GM23338 (cell line): ENCODE data around the gene APOL2. TPM values are rescaled to one million over a fixed set of nuclear protein-coding genes. Genes with fewer than 3 reads are reported as not detected.

Experiments
- ATAC-seq: fragments of 200-7000 bp; cut with Tn5 transposase; 3 replicates; pipeline ENCODE4 v1.9.1; 2020
- DNase-seq: peaks from one replicate; pipeline ENCODE4 v3.0.0-alpha.2; 2015; ENCODE audit warnings: low spot score
- H2AFZ ChIP-seq: fragments of 200-600 bp; sonication (generic); 2 replicates; pipeline ENCODE4 v1.8.0; 2016; ENCODE audit warnings: antibody characterized with exemption, mild to moderate bottlenecking, moderate library complexity
- H3F3A ChIP-seq: fragments of 200-600 bp; sonication (generic); replicated peaks from 2 replicates; pipeline ENCODE4 v1.8.0; 2017; ENCODE audit warnings: antibody characterized with exemption, mixed run types, low read depth
- H3K27ac ChIP-seq: fragments of 200-600 bp; sonication (generic); 2 replicates; pipeline ENCODE4 v1.6.1; 2016; ENCODE audit warnings: low read depth
- H3K27me3 ChIP-seq: fragments of 200-600 bp; sonication (generic); 2 replicates; pipeline ENCODE4 v1.8.0; 2016; ENCODE audit warnings: mild to moderate bottlenecking, mixed run types, moderate library complexity; ENCODE audit not compliant: insufficient read depth
- H3K36me3 ChIP-seq: fragments of 200-600 bp; sonication (generic); 2 replicates; pipeline ENCODE4 v1.8.0; 2016; ENCODE audit warnings: mild to moderate bottlenecking; ENCODE audit not compliant: insufficient read depth
- H3K4me1 ChIP-seq: fragments of 200-600 bp; sonication (generic); 2 replicates; pipeline ENCODE4 v1.8.0; 2016; ENCODE audit warnings: mild to moderate bottlenecking, moderate library complexity; ENCODE audit not compliant: insufficient read depth
- H3K4me2 ChIP-seq: fragments of 200-600 bp; sonication (generic); 2 replicates; pipeline ENCODE4 v1.7.1; 2017; ENCODE audit warnings: mixed run types
- H3K4me3 ChIP-seq: fragments of 200-600 bp; sonication (generic); 2 replicates; pipeline ENCODE4 v1.6.1; 2016; ENCODE audit warnings: mixed run types
- H3K79me2 ChIP-seq: fragments of 200-600 bp; sonication (generic); replicated peaks from 2 replicates; pipeline ENCODE4 v1.8.0; 2017; ENCODE audit warnings: mild to moderate bottlenecking; ENCODE audit not compliant: insufficient read depth
- H3K9me2 ChIP-seq: fragments of 200-600 bp; sonication (generic); 2 replicates; pipeline ENCODE4 v1.8.0; 2017; ENCODE audit not compliant: insufficient read depth
- H4K20me1 ChIP-seq: fragments of 200-600 bp; sonication (generic); replicated peaks from 2 replicates; pipeline ENCODE4 v1.8.0; 2017; ENCODE audit warnings: mild to moderate bottlenecking; ENCODE audit not compliant: insufficient read depth
- H3K27ac Mint-ChIP-seq: 2 replicates; pipeline ENCODE4 v1.8.0; 2020; ENCODE audit warnings: inconsistent platforms, mild to moderate bottlenecking, moderate library complexity, mixed read lengths
- H3K27me3 Mint-ChIP-seq: 3 replicates; pipeline ENCODE4 v1.8.0; 2022; ENCODE audit warnings: low read depth, mild to moderate bottlenecking, moderate library complexity, mixed read lengths, inconsistent platforms; ENCODE audit not compliant: insufficient read depth, poor library complexity
- H3K36me3 Mint-ChIP-seq: 3 replicates; pipeline ENCODE4 v1.8.0; 2021; ENCODE audit warnings: low read depth, mild to moderate bottlenecking, inconsistent platforms, moderate library complexity, mixed read lengths
- H3K4me1 Mint-ChIP-seq: 3 replicates; pipeline ENCODE4 v1.8.0; 2020; ENCODE audit warnings: mild to moderate bottlenecking, inconsistent platforms, mixed read lengths
- H3K4me3 Mint-ChIP-seq: 3 replicates; pipeline ENCODE4 v1.8.0; 2021; ENCODE audit warnings: moderate library complexity, mild to moderate bottlenecking, inconsistent platforms, mixed read lengths
- H3K9me3 Mint-ChIP-seq: 3 replicates; pipeline ENCODE4 v1.8.0; 2020; ENCODE audit warnings: moderate library complexity, mild to moderate bottlenecking, inconsistent platforms, mixed read lengths
- CREB1 ChIP-seq: fragments of 250-450 bp; sonication (Bioruptor Pico); IDR thresholded peaks from 2 replicates; pipeline ENCODE4 v1.5.0; 2020; ENCODE audit warnings: low read depth, mild to moderate bottlenecking, moderate library complexity
- CTCF ChIP-seq, 2 experiments: fragments of 200-600 bp in 1 of 2; sonication (generic) in 1 of 2; conservative IDR thresholded peaks; 2 replicates each; pipeline versions ENCODE4 v1.5.1 to v1.6.1; 2016 to 2017; ENCODE audit warnings: antibody characterized with exemption in 2 of 2, low read depth in 2 of 2, mild to moderate bottlenecking in 2 of 2, moderate library complexity in 1 of 2
- ETS1 ChIP-seq: IDR thresholded peaks from 2 replicates; pipeline ENCODE4 v1.6.1; 2016; ENCODE audit warnings: antibody characterized with exemption
- EZH2 ChIP-seq: fragments of 200-600 bp; sonication (generic); IDR thresholded peaks from one replicate; pipeline ENCODE4 v1.8.0; 2017; ENCODE audit warnings: antibody characterized with exemption, mild to moderate bottlenecking, low read depth; ENCODE audit not compliant: unreplicated experiment
- EZH2phosphoT487 ChIP-seq: fragments of 200-600 bp; sonication (generic); IDR thresholded peaks from one replicate; pipeline ENCODE4 v1.8.1; 2018; ENCODE audit warnings: antibody characterized with exemption; ENCODE audit not compliant: unreplicated experiment
- JUNB ChIP-seq: IDR thresholded peaks from one replicate; pipeline ENCODE4 v1.6.1; 2016; ENCODE audit warnings: antibody characterized with exemption; ENCODE audit not compliant: unreplicated experiment
- NANOG ChIP-seq: IDR thresholded peaks from 2 replicates; pipeline ENCODE4 v1.6.1; 2016; ENCODE audit warnings: antibody characterized with exemption, borderline replicate concordance
- POLR2AphosphoS5 ChIP-seq: IDR thresholded peaks from 2 replicates; pipeline ENCODE4 v1.6.1; 2016; ENCODE audit warnings: antibody characterized with exemption, low read depth
- STAT1 ChIP-seq: IDR thresholded peaks from one replicate; pipeline ENCODE4 v1.6.1; 2016; ENCODE audit warnings: antibody characterized with exemption; ENCODE audit not compliant: unreplicated experiment
- ZNF114 ChIP-seq: fragments of 250-450 bp; sonication (Bioruptor Pico); IDR thresholded peaks from 2 replicates; pipeline ENCODE4 v1.5.0; 2020; ENCODE audit warnings: mild to moderate bottlenecking, moderate library complexity
- ZNF331 ChIP-seq: fragments of 250-450 bp; sonication (Bioruptor Pico); IDR thresholded peaks from 2 replicates; pipeline ENCODE4 v1.5.0; 2020; ENCODE audit warnings: low read depth, mild to moderate bottlenecking, moderate library complexity
- ZNF462 ChIP-seq: fragments of 250-450 bp; sonication (Bioruptor Pico); IDR thresholded peaks from 2 replicates; pipeline ENCODE4 v1.5.0; 2020; ENCODE audit warnings: mild to moderate bottlenecking, moderate library complexity
- polyA plus RNA-seq: library from polyadenylated mRNA; unstranded; fragments of >200 nt; fragmentation: Nextera tagmentation; extraction: Ambion mirVana; gene quantifications from 2 replicates; pipeline ENCODE4 v1.2.1, GENCODE V29; 2016
- total RNA-seq: library from RNA; depleted of rRNA; stranded (reverse); fragments of >200 nt; shearing (Covaris generic); gene quantifications from 2 replicates; pipeline ENCODE4 v1.2.3, GENCODE V29; 2014
- TF ChIP-seq, protein P1 (sequence below): IDR thresholded peaks from one replicate; pipeline ENCODE4 v1.6.1; 2018; ENCODE audit warnings: antibody characterized with exemption; ENCODE audit not compliant: unreplicated experiment

APOL2 gene
- total and polyA plus RNA-seq, 2 experiments from 2014 or later, result 5.5 to 10.4 TPM

DNA sequence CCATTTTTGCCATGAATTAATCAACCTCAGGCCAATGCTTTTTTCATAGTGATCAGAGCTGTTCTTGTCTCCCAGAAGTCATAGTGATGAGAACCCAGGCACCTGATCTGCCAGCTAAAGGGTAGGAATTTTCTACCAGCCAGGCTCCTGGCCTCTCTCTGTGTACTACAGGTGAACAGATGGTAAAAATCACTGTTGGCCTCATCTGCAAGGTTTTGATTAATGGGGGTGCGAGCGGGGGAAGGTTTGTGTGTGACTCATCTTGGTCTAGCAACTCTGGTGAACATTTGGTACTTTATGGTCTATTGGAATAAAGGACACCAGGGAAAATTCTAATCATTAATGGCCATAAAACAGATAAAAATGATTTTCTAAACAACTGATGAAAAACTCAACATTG lies 23.3 kb downstream of the APOL2 start:
- H3K4me3 ChIP-seq, result no peak overlapping the region
- no peak overlapping the region for H3K27ac Mint-ChIP-seq
- no peak for ATAC-seq

More for the DNA sequence above, 23.3 kb downstream of the APOL2 start:
- Histone ChIP-seq H3K79me2 (no peaks in the 10 kb centered on the region), H3K4me2 (no peak overlapping the region), H3K4me1 (peaks cover 3% of the 10 kb centered on the region; the same call in 1 of the 2 replicates), H3K27ac (no peak overlapping the region), H4K20me1 (no peaks in the 10 kb centered on the region), H3F3A (no peaks in the 10 kb centered on the region), H3K36me3 (no peaks in the 10 kb centered on the region), H3K27me3 (no peaks in the 10 kb centered on the region), H2AFZ (no peak overlapping the region), H3K9me2 (no peaks in the 10 kb centered on the region)
- Mint-ChIP-seq H3K4me1 (peaks cover 3% of the 10 kb centered on the region; the same call in 2 of the 3 replicates), H3K4me3 (no peak overlapping the region), H3K36me3 (no peaks in the 10 kb centered on the region), H3K9me3 (no peaks in the 10 kb centered on the region), H3K27me3 (peaks cover 6% of the 10 kb centered on the region)
- TF ChIP-seq ZNF462, result no peak
- no peak for TF ChIP-seq CREB1 (CRISPR knock-in tag)
- no peak for TF ChIP-seq ZNF331 (CRISPR knock-in tag)
- TF ChIP-seq EZH2, result no peak
- TF ChIP-seq EZH2phosphoT487, result no peak
- TF ChIP-seq STAT1, result no peak
- TF ChIP-seq ZNF114 (CRISPR knock-in tag), result no peak
- TF ChIP-seq, protein P1, sequence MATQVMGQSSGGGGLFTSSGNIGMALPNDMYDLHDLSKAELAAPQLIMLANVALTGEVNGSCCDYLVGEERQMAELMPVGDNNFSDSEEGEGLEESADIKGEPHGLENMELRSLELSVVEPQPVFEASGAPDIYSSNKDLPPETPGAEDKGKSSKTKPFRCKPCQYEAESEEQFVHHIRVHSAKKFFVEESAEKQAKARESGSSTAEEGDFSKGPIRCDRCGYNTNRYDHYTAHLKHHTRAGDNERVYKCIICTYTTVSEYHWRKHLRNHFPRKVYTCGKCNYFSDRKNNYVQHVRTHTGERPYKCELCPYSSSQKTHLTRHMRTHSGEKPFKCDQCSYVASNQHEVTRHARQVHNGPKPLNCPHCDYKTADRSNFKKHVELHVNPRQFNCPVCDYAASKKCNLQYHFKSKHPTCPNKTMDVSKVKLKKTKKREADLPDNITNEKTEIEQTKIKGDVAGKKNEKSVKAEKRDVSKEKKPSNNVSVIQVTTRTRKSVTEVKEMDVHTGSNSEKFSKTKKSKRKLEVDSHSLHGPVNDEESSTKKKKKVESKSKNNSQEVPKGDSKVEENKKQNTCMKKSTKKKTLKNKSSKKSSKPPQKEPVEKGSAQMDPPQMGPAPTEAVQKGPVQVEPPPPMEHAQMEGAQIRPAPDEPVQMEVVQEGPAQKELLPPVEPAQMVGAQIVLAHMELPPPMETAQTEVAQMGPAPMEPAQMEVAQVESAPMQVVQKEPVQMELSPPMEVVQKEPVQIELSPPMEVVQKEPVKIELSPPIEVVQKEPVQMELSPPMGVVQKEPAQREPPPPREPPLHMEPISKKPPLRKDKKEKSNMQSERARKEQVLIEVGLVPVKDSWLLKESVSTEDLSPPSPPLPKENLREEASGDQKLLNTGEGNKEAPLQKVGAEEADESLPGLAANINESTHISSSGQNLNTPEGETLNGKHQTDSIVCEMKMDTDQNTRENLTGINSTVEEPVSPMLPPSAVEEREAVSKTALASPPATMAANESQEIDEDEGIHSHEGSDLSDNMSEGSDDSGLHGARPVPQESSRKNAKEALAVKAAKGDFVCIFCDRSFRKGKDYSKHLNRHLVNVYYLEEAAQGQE, result no peak
- no peak for TF ChIP-seq CTCF (conservative IDR thresholded peaks at IDR 0.05; ENCODE audit: low read depth in 2 of 2)
- TF ChIP-seq NANOG, result no peak
- no peak for TF ChIP-seq ETS1
- TF ChIP-seq JUNB, result no peak
- no peak for TF ChIP-seq POLR2AphosphoS5
- no peak for DNase-seq
